K562 (cell line): ENCODE measurements around the gene ASB4. TPM values are rescaled to one million over a fixed set of nuclear protein-coding genes. Genes with fewer than 3 reads are reported as not detected.
A peak's percentile ranks its signal among the peaks of the same experiment; 100 is the strongest.

Experiments used
- ELF2 ChIP-seq: fragments of 250-450 bp; sonication (Bioruptor Pico); IDR thresholded peaks from 2 replicates; pipeline ENCODE4 v1.5.0; 2021; ENCODE audit warnings: mild to moderate bottlenecking
- ETV6 ChIP-seq, 3 experiments: fragments of 150-350 bp in 1 of 3; sonication (generic) in 1 of 3; formaldehyde crosslinking in 1 of 3; IDR thresholded peaks; 2 replicates each; pipeline versions ENCODE4 v1.6.1 to v1.8.0; 2014 to 2022; ENCODE audit warnings: borderline replicate concordance in 2 of 3, low read depth in 2 of 3, antibody characterized with exemption in 1 of 3, low read length in 1 of 3, mild to moderate bottlenecking in 1 of 3, missing genetic modification reagents in 1 of 3
- HDAC2 ChIP-seq: fragments of 450-650 bp; IDR thresholded peaks from 2 replicates; pipeline ENCODE4 v1.6.1; 2016; ENCODE audit warnings: mild to moderate bottlenecking
- LEF1 ChIP-seq: fragments of 450-650 bp; IDR thresholded peaks from 2 replicates; pipeline ENCODE4 v1.6.1; 2016; ENCODE audit warnings: mild to moderate bottlenecking
- MXI1 ChIP-seq: IDR thresholded peaks from 2 replicates; pipeline ENCODE4 v1.6.1; 2011; ENCODE audit warnings: low read depth, mild to moderate bottlenecking, improper control_type of control experiment, low read length
- NFE2L1 ChIP-seq: fragments of 450-650 bp; IDR thresholded peaks from 2 replicates; pipeline ENCODE4 v1.6.1; 2016; ENCODE audit warnings: missing genetic modification characterization, low read depth, mild to moderate bottlenecking, missing compliant biosample characterization, moderate library complexity, borderline replicate concordance
- RBM25 ChIP-seq: fragments of 200-400 bp; formaldehyde crosslinking; IDR thresholded peaks from 2 replicates; pipeline ENCODE4 v1.6.1; 2018; ENCODE audit warnings: low read length, low read depth, moderate library complexity; ENCODE audit not compliant: severe bottlenecking
- SAFB ChIP-seq: fragments of 200-400 bp; formaldehyde crosslinking; IDR thresholded peaks from 2 replicates; pipeline ENCODE4 v1.6.1; 2017; ENCODE audit warnings: low read depth, low read length, borderline replicate concordance
- TFAP4 ChIP-seq: sonication (generic); formaldehyde crosslinking; IDR thresholded peaks from 2 replicates; pipeline ENCODE4 v1.8.0; 2022; ENCODE audit warnings: missing genetic modification reagents, mild to moderate bottlenecking, moderate library complexity, borderline replicate concordance
- TRIM24 ChIP-seq, 2 experiments: fragments of 450-650 bp; IDR thresholded peaks; 2 replicates each; pipeline ENCODE4 v1.6.1; 2016
- ZNF239 ChIP-seq: fragments of 250-450 bp; sonication (Bioruptor Pico); IDR thresholded peaks from 2 replicates; pipeline ENCODE4 v1.4.0; 2020; ENCODE audit warnings: mild to moderate bottlenecking
- polyA plus RNA-seq, 8 experiments: library from polyadenylated mRNA; depleted of rRNA in 4 of 8; stranded (reverse) in 5 of 8; unstranded in 3 of 8; fragments of >200 nt; fragmentation: Nextera tagmentation in 2 of 8; fragmentation: Illumina TruSeq in 1 of 8; extraction: Ambion mirVana in 2 of 8; extraction: Trizol in 1 of 8; gene quantifications; 2 replicates each; pipeline versions ENCODE4 v1.2.1 to v1.2.3, GENCODE V29; 2011 to 2014; ENCODE audit warnings: inconsistent platforms in 1 of 8, missing spikeins in 1 of 8
- total RNA-seq, 7 experiments: library from RNA; depleted of rRNA in 6 of 7; stranded (reverse); fragments of >200 nt in 6 of 7; fragmentation: Illumina TruSeq in 2 of 7; extraction: Trizol in 2 of 7; gene quantifications; 2 replicates each; pipeline versions ENCODE4 v1.2.1 to v1.2.3, GENCODE V29; 2011 to 2021; ENCODE audit warnings: low replicate concordance in 1 of 7
- TF ChIP-seq, protein P1 (sequence below): fragments of 250-450 bp; sonication (Bioruptor Pico); IDR thresholded peaks from 2 replicates; pipeline ENCODE4 v1.5.0; 2021; ENCODE audit warnings: mild to moderate bottlenecking, moderate library complexity
- TF ChIP-seq, protein P2 (sequence below): IDR thresholded peaks from 3 replicates; pipeline ENCODE4 v1.6.1; 2011; ENCODE audit warnings: borderline replicate concordance, mild to moderate bottlenecking, moderate library complexity; ENCODE audit not compliant: insufficient read length; ENCODE audit errors: extremely low read depth
- TF ChIP-seq, protein P3 (sequence below), 2 experiments: IDR thresholded peaks in 1 of 2; conservative IDR thresholded peaks in 1 of 2; 2 replicates each; pipeline ENCODE4 v1.6.1; 2016; ENCODE audit warnings: low read depth in 2 of 2, mild to moderate bottlenecking in 1 of 2, missing compliant biosample characterization in 1 of 2, missing genetic modification characterization in 1 of 2, moderate library complexity in 1 of 2

ASB4 gene
- total and polyA plus RNA-seq, 9 of the 15 experiments (the other 6 are each of a cell fraction or from before 2014, with no cell fraction given) = 0.03 to 0.07 TPM; not detected in 7

DNA sequence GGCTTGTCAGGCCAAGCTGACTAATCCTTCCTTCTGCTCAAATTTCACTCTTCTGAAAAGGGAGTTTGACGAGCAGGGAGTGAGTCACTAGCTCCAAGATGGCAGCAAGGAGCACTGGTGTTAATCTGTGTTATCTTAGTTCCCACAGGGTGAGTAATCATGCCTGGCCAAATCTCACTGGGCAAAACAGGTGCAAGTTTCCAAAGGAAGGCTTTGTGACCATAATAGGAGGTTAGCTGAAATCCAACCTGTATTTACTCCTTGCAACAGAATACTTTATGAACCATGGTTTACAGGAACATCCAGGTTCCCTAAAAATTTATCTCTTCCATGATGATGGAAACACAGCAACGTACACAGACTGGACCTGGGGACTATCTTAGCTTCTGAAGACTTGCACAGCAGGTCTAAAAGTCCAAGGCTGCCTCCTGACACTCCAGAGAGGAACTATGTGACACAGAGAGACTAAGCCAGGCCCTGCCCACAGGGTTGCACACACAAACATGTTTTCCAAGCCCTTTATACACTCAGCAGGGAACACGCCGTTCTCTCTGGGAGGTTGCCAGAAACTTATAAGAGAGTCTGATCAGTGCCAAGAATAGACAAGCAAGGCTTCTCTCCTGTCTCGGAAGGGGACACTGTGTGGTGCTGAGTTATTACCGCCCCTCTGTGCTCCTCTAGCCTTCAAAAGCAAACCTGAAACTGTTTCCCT is 64.2 kb downstream of the ASB4 start (continued):
- TF ChIP-seq, protein P1, sequence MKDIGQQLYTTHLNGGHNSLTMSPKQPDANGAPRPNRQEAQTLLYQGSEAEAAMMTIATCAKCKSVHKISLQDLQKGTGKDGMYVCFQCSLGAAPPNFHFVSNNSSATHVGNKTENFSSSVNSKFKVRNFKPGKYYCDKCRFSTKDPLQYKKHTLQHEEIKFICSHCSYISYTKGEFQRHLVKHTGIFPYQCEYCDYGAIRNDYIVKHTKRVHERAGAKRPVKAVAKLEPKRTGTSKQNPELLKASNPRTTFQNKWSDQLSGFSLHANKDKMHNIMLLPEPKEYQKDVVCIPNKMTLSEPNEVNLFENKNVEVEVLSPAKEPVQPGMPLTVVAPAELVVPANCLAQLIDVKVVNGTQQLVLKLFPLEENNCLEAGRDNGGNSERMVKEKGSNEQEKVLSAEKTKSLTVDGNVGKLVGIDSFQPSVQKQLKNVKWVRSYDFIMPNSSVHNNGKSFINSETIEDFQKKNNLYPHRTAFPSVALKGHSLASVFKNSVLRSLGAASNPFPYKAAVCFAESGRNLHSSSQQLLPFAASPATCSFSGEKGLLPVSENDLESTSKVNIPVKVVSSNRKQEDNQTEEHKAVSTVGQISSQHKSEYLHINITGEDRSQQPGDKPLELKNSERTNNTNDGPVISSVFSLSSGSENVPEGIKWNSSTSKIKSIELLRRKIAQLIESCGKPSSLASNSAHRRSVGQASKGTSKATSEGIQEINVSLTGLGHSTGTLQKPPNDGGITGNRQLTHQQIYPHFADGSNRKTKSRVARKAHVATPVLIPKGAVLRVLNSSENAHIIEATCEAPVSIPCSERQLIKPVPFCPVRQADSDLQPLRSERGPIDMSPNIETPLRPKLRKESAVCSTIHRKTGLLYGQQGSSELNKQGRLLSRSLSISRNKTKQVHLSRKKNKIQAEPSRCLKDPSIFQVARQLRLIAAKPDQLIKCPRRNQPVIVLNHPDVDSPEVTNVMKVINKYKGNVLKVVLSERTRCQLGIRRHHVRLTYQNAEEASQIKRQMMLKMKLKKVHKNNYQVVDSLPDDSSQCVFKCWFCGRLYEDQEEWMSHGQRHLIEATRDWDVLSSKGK (CRISPR knock-in tag) = no peak
- TF ChIP-seq HDAC2 (no peak), SAFB (no peak), TRIM24 (IDR thresholded peaks at IDR 0.05) (peak; percentile 56 to 81), TFAP4 (CRISPR knock-in tag) (no peak), ZNF239 (CRISPR knock-in tag) (no peak), LEF1 (peak; percentile 31; the same call in 1 of the 2 replicates), ETV6 (IDR thresholded peaks at IDR 0.05; ENCODE audit: borderline replicate concordance in 1 of 2, low read depth in 2 of 2, low read length in 1 of 2) (no peak), ETV6 (CRISPR knock-in tag; IDR thresholded peaks at IDR 0.05; ENCODE audit: borderline replicate concordance) (no peak), NFE2L1 (tag) (no peak), RBM25 (no peak), ELF2 (CRISPR knock-in tag) (no peak), MXI1 (no peak)
- TF ChIP-seq, protein P2, sequence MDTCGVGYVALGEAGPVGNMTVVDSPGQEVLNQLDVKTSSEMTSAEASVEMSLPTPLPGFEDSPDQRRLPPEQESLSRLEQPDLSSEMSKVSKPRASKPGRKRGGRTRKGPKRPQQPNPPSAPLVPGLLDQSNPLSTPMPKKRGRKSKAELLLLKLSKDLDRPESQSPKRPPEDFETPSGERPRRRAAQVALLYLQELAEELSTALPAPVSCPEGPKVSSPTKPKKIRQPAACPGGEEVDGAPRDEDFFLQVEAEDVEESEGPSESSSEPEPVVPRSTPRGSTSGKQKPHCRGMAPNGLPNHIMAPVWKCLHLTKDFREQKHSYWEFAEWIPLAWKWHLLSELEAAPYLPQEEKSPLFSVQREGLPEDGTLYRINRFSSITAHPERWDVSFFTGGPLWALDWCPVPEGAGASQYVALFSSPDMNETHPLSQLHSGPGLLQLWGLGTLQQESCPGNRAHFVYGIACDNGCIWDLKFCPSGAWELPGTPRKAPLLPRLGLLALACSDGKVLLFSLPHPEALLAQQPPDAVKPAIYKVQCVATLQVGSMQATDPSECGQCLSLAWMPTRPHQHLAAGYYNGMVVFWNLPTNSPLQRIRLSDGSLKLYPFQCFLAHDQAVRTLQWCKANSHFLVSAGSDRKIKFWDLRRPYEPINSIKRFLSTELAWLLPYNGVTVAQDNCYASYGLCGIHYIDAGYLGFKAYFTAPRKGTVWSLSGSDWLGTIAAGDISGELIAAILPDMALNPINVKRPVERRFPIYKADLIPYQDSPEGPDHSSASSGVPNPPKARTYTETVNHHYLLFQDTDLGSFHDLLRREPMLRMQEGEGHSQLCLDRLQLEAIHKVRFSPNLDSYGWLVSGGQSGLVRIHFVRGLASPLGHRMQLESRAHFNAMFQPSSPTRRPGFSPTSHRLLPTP = no peak
- TF ChIP-seq, protein P3, sequence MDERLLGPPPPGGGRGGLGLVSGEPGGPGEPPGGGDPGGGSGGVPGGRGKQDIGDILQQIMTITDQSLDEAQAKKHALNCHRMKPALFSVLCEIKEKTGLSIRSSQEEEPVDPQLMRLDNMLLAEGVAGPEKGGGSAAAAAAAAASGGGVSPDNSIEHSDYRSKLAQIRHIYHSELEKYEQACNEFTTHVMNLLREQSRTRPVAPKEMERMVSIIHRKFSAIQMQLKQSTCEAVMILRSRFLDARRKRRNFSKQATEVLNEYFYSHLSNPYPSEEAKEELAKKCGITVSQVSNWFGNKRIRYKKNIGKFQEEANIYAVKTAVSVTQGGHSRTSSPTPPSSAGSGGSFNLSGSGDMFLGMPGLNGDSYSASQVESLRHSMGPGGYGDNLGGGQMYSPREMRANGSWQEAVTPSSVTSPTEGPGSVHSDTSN (CRISPR knock-in tag; IDR thresholded peaks at IDR 0.05; ENCODE audit: low read depth) = no peak
- TF ChIP-seq, protein P3 (tag; conservative IDR thresholded peaks at IDR 0.05; ENCODE audit: low read depth) = peak; percentile 34; the same call in 1 of the 2 replicates
